ENCODE results near the gene ETFDH. TPM values are rescaled to one million over a fixed set of nuclear protein-coding genes. Genes with fewer than 3 reads are reported as not detected.
"Not testable (repeated sequence)": the region's sequence is repeated elsewhere in the genome, so short reads cannot be mapped to it uniquely, and the experiment has no call there.

ETFDH gene
- total RNA-seq, 1 experiment from 2014 or later: 21.0 TPM

DNA sequence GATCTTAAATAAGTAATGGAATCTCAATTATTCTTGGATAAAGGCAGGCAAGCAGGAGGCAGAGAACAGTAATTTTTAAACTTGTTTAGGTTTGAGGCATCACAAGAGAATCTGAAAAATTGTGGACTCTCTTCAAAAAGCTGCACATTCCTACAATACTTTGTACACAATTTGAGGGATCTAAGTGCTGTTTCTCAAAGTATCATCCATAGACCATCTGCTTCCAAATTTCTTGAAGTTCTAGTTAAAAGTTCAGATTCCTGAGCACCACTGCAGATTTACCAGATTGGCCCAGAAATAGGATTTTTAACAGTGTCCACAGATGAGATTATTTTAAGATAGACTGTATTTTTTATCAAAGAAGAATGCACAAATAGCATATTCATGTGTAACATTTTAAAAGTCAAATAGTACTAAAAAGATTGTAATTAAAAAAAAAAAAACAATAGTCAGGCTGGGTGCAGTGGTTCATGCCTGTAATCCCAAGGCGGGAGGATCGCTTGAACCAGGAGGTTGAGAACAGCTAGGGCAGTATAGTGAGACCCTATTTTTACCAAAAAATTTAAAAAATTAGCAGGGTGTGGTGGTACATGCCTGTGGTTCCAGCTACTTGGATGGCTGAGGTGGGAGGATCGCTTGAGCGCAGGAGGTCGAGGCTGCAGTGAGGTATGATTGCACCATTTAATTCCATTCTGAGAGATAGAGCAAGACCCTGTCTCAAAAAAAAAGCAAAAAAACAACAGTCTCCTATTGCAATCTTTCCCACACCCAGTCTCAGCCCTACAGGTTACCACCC, 82.5 kb downstream of the ETFDH start:
- TF ChIP-seq, protein P1, sequence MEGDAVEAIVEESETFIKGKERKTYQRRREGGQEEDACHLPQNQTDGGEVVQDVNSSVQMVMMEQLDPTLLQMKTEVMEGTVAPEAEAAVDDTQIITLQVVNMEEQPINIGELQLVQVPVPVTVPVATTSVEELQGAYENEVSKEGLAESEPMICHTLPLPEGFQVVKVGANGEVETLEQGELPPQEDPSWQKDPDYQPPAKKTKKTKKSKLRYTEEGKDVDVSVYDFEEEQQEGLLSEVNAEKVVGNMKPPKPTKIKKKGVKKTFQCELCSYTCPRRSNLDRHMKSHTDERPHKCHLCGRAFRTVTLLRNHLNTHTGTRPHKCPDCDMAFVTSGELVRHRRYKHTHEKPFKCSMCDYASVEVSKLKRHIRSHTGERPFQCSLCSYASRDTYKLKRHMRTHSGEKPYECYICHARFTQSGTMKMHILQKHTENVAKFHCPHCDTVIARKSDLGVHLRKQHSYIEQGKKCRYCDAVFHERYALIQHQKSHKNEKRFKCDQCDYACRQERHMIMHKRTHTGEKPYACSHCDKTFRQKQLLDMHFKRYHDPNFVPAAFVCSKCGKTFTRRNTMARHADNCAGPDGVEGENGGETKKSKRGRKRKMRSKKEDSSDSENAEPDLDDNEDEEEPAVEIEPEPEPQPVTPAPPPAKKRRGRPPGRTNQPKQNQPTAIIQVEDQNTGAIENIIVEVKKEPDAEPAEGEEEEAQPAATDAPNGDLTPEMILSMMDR (conservative IDR thresholded peaks at IDR 0.05): no peak
- TF ChIP-seq EZH2 (IDR thresholded peaks at IDR 0.05; ENCODE audit: low read depth): no peak
- Histone ChIP-seq H3K4me2 (no peak overlapping the region), H3K36me3 (ENCODE audit: low read depth) (no peaks in the 10 kb centered on the region), H3F3A (ENCODE audit: insufficient read depth, low read depth) (no peaks in the 10 kb centered on the region), H2AFZ (no peak overlapping the region), H3K27me3 (ENCODE audit: insufficient read depth, low read depth) (no peaks in the 10 kb centered on the region), H3K27ac (no peak overlapping the region), H3K9me3 (ENCODE audit: insufficient read depth, low read depth) (no peaks in the 10 kb centered on the region), H3K4me3 (no peak overlapping the region), H4K20me1 (ENCODE audit: insufficient read depth) (no peaks in the 10 kb centered on the region), H3K79me2 (ENCODE audit: low read depth) (no peaks in the 10 kb centered on the region), H3K4me1 (replicated peaks; ENCODE audit: insufficient read depth) (no peaks in the 10 kb centered on the region), H3K9me2 (ENCODE audit: insufficient read depth) (no peaks in the 10 kb centered on the region)
- ChIA-PET POLR2A (ENCODE audit: unreplicated experiment) (no interaction called here), CTCF (no interaction called here)
- intact Hi-C loops (cut with micrococcal nuclease; ENCODE audit: unreplicated experiment): no loop called here
- DNase-seq: no peak
- no TSS peak for BruUV-seq (replicated peaks)

DNA sequence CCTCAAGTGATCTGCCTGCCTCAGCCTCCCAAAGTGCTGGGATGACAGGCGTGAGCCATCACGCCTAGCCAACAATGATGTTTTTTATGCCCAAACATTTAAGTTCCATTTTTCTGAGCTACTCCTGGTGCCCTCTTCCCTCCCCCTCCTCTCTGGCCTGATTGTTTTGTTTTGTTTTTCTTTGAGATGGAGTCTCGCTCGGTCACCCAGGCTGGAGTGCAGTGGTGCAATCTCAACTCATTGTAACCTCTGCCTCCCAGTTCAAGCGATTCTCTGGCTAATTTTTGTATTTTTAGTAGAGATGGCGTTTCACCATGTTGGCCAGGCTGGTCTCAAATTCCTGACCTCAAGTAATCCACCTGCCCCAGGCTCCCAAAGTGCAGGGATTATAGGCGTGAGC, 83.7 kb downstream of the ETFDH start:
- H4K20me1 ChIP-seq (ENCODE audit: insufficient read depth); H3K27me3 ChIP-seq (ENCODE audit: insufficient read depth, low read depth); H3K36me3 ChIP-seq (ENCODE audit: low read depth); H2AFZ ChIP-seq; H3K4me3 ChIP-seq; H3K4me2 ChIP-seq; H3K4me1 ChIP-seq (replicated peaks; ENCODE audit: insufficient read depth); CTCF ChIA-PET; BruUV-seq (replicated peaks); DNase-seq; H3K9me2 ChIP-seq (ENCODE audit: insufficient read depth); H3K27ac ChIP-seq; POLR2A ChIA-PET (ENCODE audit: unreplicated experiment); intact Hi-C loops (cut with micrococcal nuclease; ENCODE audit: unreplicated experiment); H3F3A ChIP-seq (ENCODE audit: insufficient read depth, low read depth); H3K9me3 ChIP-seq (ENCODE audit: insufficient read depth, low read depth); H3K79me2 ChIP-seq (ENCODE audit: low read depth): not testable (repeated sequence)

DNA sequence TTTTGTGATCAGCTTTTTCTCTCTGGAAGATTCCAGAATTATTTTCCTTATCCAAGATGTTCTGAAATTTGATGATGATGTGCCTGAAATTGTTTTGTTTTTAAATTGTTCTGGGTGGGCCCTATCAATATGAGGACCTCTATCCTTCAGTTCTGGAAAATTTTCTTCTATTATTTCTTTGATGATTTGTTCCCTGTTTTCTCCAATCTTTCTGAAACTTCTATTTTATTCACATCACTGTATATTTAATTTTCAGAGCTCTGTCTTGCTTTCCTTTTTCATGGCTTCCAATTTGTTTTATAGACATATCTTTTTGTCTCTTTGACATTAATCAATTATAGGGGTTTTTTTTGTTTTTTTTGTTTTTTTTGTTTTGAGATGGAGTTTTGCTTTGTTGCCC, 84.5 kb downstream of the ETFDH start:
- Histone ChIP-seq H3K9me2 (ENCODE audit: insufficient read depth) (no peaks in the 10 kb centered on the region), H3K79me2 (ENCODE audit: low read depth) (no peaks in the 10 kb centered on the region), H3K36me3 (ENCODE audit: low read depth) (no peaks in the 10 kb centered on the region), H3K4me2 (no peak overlapping the region), H2AFZ (no peak overlapping the region), H3K27ac (no peak overlapping the region), H3K27me3 (ENCODE audit: insufficient read depth, low read depth) (no peaks in the 10 kb centered on the region), H3K4me3 (no peak overlapping the region), H3K4me1 (replicated peaks; ENCODE audit: insufficient read depth) (no peaks in the 10 kb centered on the region), H4K20me1 (ENCODE audit: insufficient read depth) (no peaks in the 10 kb centered on the region), H3K9me3 (ENCODE audit: insufficient read depth, low read depth) (no peaks in the 10 kb centered on the region), H3F3A (ENCODE audit: insufficient read depth, low read depth) (no peaks in the 10 kb centered on the region)
- no TSS peak for BruUV-seq (replicated peaks)
- no peak for TF ChIP-seq EZH2 (IDR thresholded peaks at IDR 0.05; ENCODE audit: low read depth)
- TF ChIP-seq, protein P1 (conservative IDR thresholded peaks at IDR 0.05): no peak
- DNase-seq: no peak
- POLR2A ChIA-PET (ENCODE audit: unreplicated experiment): no interaction called here
- CTCF ChIA-PET: no interaction called here
- intact Hi-C loops (cut with micrococcal nuclease; ENCODE audit: unreplicated experiment): no loop called here

DNA sequence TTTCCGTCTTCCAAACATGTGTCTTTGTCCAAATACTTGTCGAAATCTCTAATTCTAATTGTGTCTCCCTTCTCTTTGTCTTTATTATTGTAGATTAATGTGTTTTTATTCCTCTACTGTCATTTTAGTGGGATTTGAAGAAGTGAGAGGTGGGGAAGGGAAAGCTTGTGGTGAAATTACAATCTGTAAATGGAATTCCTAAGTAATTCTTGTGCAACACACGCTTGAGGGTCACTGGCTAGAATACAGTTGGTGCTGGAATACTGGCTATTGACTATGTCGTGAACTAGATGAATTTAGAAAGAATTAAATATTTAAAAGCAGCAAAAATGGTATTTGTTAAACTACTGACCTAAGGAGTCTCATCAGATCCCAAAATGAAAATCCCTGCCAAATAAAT, 86.0 kb downstream of the ETFDH start:
- BruUV-seq (replicated peaks): no TSS peak
- no peaks in the 10 kb centered on the region for H3K4me1 ChIP-seq (replicated peaks; ENCODE audit: insufficient read depth)
- H4K20me1 ChIP-seq (ENCODE audit: insufficient read depth): no peaks in the 10 kb centered on the region
- TF ChIP-seq EZH2 (IDR thresholded peaks at IDR 0.05; ENCODE audit: low read depth): no peak
- TF ChIP-seq, protein P1 (conservative IDR thresholded peaks at IDR 0.05): no peak
- H3K4me3 ChIP-seq: no peak overlapping the region
- CTCF ChIA-PET: no interaction called here
- H3F3A ChIP-seq (ENCODE audit: insufficient read depth, low read depth): no peaks in the 10 kb centered on the region
- no peaks in the 10 kb centered on the region for H3K9me2 ChIP-seq (ENCODE audit: insufficient read depth)
- no peak overlapping the region for H2AFZ ChIP-seq
- POLR2A ChIA-PET (ENCODE audit: unreplicated experiment): no interaction called here
- no peaks in the 10 kb centered on the region for H3K79me2 ChIP-seq (ENCODE audit: low read depth)
- H3K27ac ChIP-seq: no peak overlapping the region
- H3K9me3 ChIP-seq (ENCODE audit: insufficient read depth, low read depth): no peaks in the 10 kb centered on the region
- H3K4me2 ChIP-seq: no peak overlapping the region
- intact Hi-C loops (cut with micrococcal nuclease; ENCODE audit: unreplicated experiment): no loop called here
- H3K27me3 ChIP-seq (ENCODE audit: insufficient read depth, low read depth): no peaks in the 10 kb centered on the region
- no peak for DNase-seq
- H3K36me3 ChIP-seq (ENCODE audit: low read depth): no peaks in the 10 kb centered on the region
